GM12873 (cell line): ENCODE results near the gene RAB22A.

Experiments used
- TF ChIP-seq, protein P1 (sequence below): IDR thresholded peaks from 2 replicates; pipeline ENCODE4 v1.5.1; 2012; ENCODE audit warnings: low read depth, mild to moderate bottlenecking, moderate library complexity, low read length, control low read depth; ENCODE audit not compliant: insufficient read depth; ENCODE audit errors: missing control alignments

The RAB22A gene

DNA sequence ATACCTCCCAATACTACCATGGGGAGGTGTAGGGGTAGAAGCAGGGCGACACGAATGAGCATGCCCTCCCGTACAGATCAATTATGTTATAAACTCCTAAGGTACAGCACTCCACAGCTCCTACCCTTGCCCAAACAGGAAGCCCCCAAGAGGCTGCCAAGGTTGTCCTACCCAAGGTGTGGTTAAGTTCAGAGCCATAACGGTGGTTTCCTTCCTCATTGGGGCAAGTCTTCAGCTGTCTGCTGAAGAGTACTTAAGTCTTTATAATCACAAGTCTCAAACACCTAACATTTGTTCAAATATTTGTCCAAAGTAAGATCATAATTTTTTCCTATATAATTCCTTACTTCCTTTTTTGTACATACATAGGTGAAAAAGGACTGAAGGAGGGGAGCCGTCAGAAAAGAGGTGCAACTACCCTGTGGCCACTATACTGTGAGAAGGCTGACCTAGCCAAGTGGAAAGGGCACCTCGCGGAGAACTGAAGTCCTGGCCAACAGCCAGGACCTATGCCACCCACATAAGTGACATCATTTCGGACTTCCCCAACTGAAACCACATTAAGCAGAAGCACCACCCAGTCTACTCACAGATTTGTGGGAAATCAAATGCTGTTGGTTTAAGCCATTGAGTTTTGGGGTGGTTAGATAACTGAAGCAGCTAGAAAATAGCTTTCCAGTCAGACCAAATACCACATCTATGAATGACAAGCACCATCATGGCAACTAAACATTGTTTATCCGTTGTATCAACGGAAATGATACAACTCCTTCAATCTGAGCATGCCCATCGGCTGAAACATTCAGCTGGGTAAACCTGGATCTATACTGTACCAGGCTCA, 2.9 kb upstream of the RAB22A start:
- TF ChIP-seq, protein P1, sequence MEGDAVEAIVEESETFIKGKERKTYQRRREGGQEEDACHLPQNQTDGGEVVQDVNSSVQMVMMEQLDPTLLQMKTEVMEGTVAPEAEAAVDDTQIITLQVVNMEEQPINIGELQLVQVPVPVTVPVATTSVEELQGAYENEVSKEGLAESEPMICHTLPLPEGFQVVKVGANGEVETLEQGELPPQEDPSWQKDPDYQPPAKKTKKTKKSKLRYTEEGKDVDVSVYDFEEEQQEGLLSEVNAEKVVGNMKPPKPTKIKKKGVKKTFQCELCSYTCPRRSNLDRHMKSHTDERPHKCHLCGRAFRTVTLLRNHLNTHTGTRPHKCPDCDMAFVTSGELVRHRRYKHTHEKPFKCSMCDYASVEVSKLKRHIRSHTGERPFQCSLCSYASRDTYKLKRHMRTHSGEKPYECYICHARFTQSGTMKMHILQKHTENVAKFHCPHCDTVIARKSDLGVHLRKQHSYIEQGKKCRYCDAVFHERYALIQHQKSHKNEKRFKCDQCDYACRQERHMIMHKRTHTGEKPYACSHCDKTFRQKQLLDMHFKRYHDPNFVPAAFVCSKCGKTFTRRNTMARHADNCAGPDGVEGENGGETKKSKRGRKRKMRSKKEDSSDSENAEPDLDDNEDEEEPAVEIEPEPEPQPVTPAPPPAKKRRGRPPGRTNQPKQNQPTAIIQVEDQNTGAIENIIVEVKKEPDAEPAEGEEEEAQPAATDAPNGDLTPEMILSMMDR, result no peak

DNA sequence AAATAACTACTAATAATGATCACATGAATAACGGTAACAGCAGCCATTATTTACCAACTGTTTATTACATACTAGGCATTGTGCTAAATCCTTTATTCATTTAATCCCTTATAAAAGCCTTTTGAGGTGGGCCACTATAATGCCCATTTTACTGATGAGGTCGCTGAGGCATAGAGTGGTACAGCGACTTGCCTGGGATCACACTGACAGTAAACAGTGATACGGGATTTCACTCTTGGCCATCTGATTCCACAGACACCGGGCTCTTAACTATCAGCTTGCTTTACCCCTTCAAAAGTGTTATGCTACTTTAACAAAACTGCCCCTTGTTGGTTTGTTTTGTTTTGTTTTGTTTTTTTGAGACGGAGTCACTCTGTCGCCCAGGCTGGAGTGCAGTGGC, 2.2 kb upstream of the RAB22A start:
- TF ChIP-seq, protein P1, result no peak

DNA sequence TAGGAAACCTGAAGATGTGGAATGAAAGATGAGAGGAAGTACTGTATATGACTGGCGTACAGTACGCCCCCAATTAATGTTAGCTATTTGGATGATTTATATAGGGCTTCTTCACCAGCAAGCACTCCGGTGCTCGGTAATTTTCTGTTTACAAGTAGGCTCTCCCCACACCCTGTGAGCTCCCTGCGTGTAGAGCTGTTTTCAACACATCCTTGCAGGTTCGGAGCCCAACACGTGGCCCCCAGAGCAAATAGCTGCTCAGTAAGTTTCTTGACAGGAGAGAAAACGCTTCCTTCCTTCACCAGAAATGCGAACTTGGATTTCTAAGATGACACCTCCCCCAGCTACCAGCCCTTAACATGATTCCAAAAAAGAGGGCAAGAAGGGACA, 1.2 kb upstream of the RAB22A start:
- TF ChIP-seq, protein P1, result no peak

DNA sequence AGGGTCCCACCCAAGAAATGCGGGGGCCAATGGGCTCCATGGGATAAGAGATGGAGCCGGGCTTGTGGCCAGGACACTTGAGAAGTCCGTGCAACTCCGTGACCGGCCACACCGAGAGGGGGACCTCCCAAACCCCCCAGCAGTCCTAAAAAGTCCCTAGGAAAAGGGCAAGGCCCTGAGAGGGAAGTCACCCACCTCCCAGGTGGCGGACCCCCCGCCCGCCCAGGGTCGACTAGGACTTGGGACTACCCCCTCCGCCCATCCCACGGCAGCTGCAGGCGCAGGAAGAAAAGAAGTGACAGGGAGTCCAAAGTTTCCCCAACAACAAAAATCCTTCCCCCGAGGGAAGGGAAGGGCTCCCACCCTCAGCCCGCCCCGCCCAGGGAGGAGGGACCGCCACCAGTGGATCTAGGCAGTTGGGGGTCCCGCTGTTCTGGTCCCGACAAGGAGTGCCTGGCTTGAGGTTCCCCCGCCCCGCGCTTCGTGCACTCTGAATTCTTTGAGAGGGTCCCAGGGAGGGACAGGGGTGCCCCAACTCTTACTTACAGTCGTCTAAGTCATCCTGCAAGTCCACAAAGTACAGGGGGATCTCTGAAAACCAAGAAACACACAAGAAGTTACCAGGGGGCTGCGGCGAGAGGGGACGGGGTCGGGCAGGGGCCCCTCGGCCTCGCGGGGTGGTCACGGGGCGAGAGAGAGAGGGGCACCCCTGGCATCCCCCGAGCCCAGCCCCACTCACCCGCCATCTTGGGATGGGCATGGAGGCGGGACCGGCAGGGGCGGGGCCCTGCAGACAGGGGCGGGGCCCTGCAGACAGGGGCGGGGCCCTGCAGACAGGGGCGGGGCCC, 611 bp upstream of the RAB22A start:
- TF ChIP-seq, protein P1, result no peak

DNA sequence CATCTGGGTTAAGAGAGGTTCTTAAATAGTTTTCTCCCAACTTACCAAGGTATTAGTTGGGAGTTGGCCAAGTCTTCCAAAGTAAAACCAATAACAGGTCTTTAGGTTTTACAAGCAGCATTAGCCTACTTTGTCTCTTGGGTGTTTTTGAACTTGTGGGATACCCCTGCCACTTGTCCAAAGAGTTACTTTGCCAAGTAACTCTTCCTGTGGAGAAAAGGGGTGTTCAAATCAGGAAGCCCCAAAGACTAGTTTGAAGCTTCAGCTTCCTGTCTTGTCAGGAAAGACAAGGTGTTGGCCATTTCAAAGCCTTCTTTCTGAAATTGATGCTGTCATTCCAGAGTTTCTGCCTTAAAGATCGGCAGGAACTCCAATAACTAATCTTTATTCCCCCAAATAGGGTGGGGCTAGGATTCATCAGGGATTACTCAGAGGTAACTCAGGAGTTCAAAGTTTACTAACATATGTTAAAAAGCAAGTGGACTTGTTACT, 822 bp downstream of the RAB22A start:
- TF ChIP-seq, protein P1, result no peak

DNA sequence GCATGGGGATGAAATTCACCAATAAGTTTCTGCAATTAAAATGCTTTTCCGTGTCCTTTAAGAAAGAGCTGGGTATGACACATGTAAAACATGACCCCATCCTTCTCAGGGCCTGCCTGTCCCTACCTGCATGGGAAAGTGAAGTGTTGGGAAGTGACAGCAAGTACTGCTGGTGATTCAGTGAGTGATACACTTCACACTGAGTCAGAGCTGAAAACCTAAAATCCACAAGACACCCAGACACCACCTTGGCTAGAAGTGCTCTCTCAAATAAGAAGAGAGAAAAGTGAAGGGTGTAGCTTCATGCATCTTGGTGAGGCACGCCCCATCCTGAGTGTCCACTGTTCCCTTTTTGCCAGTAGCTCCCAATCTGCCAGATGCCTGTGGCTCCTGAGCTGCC, 3.3 kb downstream of the RAB22A start:
- TF ChIP-seq, protein P1, result no peak

DNA sequence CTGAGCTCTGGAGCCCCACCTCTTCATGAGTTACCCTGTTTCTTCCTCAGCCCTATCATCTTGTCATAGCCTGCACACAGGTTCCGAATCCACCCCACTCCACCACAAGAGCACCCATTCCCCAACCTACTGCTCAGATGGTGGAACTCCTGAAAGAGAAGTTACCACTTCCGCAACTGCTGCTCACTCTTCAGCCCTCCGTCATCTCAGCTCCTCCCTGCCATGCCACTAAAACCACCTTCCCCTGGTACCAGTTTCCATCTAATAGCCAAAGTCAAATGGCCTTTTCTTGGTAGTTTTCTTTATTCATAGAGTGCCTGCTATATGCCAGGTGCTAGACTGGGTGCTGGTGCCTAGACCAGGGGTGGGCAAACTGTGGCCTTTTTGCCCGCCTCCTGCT, 3.9 kb downstream of the RAB22A start:
- TF ChIP-seq, protein P1, result no peak
